M059J (cell line): Measurements from ENCODE around the gene ONECUT1. TPM values are rescaled to one million over a fixed set of nuclear protein-coding genes. Genes with fewer than 3 reads are reported as not detected.

Source experiments
- DNase-seq: peaks from one replicate; pipeline ENCODE4 v3.0.0-alpha.2; 2012; ENCODE audit warnings: low read depth
- total RNA-seq: library from RNA; depleted of rRNA; stranded (reverse); fragments of >200 nt; shearing (Covaris generic); gene quantifications from 2 replicates; pipeline ENCODE4 v1.2.3, GENCODE V29; 2014

ONECUT1 gene
- total RNA-seq, 1 experiment from 2014 or later = 1.1 TPM

DNA sequence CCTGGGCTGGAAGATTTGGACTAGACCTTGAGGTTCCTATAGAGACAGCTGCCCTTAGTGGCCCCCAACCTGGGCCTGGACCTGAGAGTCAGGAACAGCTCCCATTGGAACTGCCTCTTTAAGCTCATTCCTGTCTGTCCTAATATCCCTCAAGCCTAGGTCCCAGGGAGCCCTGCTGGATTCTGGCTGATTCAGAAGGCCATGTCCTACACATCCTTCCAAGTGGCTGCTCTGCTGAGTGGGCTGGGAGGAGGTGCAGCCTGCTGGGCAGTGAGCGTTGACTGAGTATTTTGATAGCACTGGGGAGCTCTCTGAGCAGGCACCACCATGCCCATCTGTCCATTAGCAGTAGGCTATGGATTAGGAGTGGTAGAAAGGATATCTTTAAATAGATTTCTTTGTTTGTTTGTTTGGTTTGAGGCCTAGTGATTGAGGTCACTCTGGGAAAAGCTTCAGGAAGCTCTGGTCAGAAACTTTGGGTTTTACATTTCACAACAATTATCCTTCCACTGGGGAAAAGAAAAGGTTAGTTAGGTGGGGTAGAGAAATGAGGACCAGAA lies 56.4 kb downstream of the ONECUT1 start:
- DNase-seq = peak; percentile 13

DNA sequence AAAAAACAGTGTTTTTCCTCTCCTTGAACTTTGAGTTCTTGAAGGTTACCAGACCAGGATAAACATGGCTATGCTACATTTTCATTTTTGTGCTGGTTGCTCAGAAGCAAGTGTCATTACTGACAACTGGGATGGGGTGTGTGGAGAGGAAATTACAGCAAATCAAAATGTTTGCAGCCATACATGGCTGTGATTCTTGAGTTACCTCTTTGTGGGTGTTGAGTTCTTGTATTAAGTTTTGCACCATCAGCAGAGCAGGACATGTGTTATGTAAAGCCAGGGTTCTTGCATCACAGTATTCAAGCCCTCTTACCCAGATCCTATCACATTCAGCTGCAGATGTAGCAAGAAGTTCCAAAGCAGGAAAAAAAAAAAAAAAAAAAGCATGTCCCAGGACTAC lies 57.0 kb downstream of the ONECUT1 start:
- no peak for DNase-seq

DNA sequence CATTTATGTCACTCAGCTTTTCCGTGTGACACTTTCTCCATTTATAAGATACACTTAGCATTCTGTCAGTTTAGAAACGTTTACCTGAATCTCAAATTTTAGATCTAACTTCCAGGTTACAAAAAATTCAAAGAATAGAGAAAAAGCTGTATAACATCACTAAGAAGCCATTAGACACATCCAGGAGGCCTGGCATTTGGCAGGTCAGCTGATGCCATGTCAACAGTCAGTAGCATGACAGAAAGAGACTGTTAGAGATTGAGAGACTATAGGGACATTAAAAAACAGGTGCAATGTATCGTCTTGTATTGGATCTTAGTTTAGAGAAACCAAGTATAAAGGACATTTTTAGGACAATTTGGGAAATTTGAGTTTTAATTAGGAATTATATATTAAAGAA lies 57.6 kb downstream of the ONECUT1 start:
- DNase-seq = no peak

DNA sequence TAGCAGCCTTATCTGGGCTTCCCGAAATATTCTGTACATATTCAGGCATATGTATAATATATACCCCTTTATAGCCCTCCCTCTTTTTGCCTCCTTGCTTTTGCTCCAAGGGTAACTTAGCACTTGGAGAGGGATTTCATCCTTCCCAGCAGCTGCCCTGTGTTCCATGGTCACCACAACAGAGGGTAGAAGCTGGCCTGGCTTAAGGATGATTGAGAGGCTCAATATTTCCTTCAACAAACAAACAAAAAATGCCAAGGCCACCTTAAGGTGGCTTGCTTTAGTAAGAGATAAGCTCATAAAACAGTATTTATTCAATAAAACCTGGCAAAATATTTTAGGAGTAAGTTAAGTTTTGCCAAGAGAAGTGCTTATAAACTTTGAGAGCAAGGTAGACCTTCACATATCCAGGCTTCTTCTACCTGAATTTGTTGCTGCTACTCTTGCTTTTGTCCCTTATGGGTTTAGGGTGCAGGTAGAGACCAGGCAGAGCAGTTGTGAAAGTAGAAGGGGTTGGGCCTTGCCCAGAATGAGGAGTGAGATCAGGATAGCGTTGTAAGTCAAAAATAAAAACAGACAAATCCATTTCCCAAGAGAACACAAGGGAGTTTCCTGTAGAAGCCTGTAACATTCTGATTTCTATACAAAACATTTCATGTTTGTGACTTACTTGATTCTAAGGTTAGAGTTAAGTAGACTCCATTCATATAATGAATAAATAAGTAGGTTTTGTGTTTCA lies 58.2 kb downstream of the ONECUT1 start:
- DNase-seq = no peak

DNA sequence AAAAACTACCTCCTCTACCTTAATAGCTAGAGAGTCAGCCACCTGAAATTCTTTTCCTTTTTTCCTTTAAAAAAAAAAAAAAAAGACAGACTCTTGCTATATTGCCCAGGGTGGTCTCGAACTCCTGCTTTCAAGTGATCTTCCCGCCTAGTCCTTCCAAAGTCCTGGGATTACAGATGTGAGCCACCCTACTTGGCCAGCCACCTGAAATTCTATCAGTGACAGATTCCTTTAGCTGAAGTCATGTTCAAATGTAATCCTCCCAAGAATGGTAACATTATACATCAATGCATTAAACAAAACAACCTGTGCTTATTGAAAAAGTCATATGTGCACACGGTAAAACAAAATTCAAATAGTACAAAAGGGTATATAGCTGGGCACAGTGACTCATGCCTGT lies 59.1 kb downstream of the ONECUT1 start:
- DNase-seq = no peak

DNA sequence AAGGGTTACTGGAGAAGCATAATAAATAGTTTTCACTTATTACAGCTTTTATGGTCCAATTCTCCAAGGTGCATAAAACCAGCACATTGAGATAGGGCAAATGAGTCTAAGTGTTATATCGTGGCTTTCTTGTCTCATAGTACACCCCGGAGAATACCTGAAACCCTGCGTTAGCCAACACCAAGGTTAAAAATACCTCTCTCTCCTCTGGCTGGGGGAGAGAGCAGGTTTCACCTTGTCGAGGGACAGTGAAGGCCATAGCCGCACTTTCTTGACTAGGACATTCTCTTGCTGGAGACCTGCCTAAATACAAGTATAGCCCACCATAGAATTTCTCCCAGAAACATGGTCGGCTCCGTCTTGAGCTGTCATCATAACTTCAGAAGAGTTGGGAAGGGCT lies 59.5 kb downstream of the ONECUT1 start:
- DNase-seq = no peak

DNA sequence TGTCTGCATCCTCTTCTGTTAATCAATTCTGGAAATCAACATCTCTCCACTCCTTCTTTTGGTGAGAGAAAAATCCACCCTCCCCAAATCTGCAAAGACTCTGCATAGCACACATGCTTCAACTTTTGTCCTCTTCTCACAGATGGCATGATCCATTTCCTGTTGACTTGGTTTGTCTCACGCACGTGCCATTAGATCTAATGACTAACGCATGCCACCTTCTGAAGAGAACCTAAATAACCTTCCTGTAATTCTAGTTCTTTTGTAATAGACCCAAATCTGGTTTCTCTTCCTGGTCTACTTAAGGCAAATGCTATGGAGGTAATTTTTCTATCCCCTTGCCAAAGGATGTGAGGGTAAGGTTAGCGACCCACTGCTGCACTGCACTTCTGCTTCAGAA lies 60.0 kb downstream of the ONECUT1 start:
- DNase-seq = peak; percentile 81

DNA sequence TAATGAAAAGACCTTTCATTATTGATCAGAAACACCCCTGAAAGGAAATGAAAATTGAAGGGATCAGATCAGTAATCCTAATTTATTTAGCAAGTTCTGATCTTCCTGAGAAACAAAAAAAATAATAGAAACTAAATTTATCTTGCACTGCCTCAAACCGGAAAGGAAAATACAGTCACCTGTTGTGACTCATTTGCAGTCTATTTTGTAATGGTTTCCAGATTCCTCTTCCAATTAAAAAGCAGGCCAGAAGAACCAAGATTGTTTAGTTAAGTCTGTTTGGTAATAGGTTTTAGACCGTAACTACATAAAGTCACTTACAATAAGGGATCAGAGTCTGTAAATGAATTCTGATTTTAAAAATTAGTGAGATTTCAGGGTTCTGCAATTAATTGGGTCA lies 61.2 kb downstream of the ONECUT1 start:
- peak; percentile 81 for DNase-seq

DNA sequence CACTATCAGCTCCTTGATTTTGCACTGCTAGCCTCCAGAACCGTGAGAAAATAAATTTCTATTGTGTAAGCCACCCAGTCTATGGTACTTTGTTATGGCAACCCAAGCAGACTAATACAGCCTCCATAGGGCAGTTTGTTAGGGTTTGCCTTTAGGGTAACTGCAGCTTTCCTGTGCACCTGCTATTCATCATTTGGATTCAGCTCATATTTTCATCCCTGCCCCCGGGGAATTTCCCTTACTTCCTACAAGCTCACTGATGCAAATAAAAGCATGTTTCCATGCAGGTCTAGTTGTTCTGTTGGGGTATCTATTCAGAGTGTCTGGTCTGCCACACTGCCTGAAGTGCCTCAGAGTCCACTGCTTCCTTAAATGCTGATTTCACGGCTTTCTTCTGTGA lies 62.3 kb downstream of the ONECUT1 start:
- peak; percentile 59 for DNase-seq

DNA sequence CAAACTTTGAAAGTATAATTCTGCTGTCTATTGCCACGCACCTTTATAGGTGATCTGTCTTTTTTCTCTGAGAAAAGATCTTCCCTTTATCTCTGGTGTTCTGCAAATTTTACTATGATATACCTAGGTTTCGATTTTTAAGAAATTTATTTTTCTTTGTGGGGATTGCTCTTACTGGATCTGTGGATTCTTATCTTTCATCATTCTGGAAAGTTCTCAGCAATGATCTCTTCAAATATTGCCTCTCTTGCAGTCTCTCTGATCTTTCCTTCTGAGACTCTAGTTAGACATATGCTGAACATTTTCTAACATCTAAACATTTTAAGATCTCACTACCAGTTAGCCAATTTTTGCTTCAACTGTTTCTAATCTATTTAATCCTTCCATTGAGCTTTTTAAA lies 63.9 kb downstream of the ONECUT1 start:
- DNase-seq = no peak

DNA sequence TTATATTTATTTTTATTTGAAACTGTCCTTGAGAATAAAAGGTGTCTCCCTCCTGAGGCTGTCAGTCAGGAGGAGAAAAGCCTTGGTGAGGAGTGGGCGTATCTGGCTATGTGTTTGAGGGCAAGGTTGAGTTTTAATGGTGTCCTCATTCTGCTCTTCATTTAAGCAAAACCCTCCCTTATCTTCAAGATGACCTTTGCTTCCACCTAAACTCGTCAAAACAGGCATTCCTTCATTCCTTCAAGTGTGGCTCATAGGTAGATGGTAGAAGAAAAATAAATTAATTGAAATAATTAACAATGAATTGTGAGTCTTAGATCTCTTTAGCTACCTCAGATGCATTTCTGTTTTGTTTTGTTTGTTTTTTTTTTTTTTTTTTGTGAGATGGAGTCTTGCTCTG lies 71.6 kb downstream of the ONECUT1 start:
- no peak for DNase-seq

DNA sequence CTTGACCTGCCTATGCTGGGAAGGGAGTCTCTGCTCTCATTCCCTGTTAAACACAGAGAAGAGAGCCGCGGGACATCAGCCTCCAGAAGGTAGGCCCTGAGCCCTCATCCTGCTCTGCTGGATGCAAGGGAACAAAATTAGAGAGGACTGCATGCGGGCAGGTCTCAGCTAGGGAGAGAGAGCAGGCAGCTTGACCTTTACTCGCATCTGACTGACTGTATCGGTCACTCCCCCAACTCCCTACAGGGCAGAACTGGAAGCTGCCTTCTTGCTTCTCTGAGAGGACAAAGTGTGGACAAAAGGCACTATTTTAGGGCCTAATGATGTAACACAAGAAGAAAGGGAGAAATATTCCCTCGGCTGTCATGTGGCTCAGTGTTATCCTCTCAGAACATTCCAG lies 72.2 kb downstream of the ONECUT1 start:
- no peak for DNase-seq

DNA sequence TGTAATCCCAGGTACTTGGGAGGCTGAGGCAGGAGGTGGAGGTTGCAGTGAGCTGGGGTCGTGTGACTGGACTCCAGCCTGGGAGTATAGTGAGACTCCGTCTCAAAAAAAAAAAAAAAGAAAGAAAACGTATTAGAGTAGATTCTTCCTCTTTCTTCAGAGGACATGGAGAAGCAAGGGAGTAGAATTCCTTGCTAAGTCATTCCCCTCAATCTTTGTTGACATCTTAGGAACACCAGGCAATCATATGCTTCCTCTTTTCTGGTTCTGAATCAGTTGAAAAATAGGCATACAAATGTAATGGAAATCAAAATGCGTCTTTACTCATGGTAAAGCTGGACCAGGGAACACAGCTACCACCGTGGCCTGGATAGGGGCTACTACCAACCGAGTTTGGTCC lies 72.7 kb downstream of the ONECUT1 start:
- no peak for DNase-seq

DNA sequence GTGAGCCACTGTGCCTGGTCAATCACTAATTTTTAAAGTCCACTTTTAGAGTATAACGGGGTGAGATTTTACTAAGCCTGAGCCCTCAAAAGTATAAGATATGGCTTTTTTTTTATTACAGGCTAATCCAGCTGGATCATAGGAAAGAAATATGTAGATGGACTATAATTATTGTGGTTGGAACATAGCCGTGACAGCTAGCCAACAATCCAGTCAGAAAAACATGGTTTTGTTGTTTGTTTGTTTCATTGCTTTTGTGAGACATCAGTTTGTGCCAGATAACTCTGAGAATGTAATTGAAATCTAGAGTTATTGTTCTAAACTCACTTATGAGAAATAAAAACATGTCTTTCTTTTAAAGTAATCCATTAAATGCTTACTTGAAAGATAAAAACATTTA lies 73.6 kb downstream of the ONECUT1 start:
- DNase-seq = no peak

DNA sequence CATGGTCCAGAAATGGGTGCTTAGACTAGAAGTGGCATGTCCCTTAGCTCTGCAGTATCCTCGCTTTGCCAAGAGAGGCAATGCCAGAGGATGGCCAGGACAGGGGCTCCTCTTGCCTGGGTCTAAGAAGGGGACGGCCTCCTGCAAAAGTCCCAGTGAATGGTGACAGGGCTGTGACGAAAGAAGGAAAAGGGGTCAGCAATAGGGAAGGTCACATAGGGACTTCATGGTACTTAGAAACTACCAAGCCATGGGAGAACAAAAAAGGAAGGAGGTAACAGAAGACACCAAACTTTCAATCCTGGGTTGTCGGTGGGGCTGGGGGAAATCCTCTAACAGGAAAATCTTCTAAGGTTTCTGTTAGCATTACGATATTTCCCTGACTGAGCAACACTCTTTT lies 74.7 kb downstream of the ONECUT1 start:
- no peak for DNase-seq

DNA sequence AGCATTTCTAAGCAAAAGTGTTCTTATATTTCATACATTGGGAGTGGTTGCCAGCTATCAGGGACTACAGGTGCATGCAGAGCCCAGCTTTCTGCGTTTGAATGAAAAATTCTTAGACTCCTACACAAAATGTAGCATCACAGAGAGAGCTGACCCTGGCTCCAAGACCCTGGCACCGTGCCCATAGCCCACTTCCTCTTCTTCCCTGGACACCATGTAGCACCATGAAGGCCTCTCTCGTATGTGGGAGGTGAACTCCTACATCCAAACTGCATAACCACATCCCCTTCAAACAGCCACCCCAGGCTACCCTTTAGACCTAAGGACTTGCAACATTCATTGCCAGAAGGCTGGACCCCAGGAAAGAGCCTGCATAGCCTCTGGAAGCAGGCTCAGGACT lies 75.2 kb downstream of the ONECUT1 start:
- DNase-seq = no peak

DNA sequence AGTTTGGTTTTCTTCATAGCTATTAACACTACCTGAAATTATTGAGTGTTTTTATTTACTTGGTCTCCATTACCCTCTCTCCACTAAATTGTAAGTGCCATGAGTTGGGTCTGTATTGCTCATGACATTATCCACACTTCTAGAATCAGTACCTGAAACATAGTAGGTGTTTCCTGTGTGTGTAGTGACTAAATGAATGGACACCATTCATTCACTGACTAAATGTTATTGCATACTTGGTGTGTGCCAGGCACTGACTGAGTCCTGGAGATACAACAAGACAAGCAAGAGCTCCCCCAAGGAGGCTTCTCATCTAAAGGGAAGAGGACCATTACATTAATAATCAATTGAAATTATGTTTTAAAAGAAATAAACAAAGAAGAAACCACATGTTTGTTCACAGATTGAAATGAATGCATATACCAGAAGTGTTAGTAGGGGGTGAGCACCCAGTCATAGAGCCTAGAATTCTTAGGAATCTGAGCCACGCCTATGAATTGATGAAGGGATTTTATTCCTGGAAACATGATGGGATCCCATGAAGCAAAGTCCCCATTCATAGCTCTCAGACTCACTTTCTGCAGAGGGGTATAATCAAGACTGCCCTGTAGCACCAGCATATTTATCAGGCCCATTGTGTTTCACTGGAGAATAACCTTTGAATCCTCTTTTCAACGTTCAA lies 79.3 kb downstream of the ONECUT1 start:
- DNase-seq = no peak

DNA sequence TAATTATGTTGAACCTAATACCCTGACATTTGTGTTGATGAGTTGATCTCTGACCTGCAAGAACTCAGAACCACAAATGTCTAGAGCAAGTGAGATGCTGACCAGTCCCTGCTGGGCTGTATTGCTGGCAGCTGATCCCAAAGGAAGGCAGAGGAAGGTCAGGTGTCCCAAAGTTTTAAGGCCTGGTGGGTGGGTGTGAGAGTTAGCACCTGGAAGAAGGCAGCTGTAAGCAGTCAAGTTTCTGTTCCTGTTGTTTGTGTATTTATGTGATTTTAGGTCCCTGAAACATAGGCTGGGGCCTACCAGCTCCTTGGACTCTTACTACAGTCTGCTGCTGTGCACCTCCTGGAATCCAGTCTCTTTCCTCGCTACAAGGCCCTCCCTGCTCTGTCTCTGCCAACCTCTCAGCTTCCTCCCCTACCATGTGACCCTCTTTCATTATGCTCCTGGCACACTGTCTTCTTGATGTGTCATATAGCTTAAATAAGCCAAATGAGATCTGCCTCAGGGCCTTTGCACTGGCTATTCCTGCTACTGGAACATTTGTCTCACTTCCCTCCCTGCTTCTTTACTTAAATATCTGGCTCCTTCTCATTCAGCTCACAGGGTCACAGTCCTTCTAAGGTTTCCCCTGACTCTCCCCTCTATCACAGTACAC lies 80.0 kb downstream of the ONECUT1 start:
- DNase-seq = peak; percentile 37

DNA sequence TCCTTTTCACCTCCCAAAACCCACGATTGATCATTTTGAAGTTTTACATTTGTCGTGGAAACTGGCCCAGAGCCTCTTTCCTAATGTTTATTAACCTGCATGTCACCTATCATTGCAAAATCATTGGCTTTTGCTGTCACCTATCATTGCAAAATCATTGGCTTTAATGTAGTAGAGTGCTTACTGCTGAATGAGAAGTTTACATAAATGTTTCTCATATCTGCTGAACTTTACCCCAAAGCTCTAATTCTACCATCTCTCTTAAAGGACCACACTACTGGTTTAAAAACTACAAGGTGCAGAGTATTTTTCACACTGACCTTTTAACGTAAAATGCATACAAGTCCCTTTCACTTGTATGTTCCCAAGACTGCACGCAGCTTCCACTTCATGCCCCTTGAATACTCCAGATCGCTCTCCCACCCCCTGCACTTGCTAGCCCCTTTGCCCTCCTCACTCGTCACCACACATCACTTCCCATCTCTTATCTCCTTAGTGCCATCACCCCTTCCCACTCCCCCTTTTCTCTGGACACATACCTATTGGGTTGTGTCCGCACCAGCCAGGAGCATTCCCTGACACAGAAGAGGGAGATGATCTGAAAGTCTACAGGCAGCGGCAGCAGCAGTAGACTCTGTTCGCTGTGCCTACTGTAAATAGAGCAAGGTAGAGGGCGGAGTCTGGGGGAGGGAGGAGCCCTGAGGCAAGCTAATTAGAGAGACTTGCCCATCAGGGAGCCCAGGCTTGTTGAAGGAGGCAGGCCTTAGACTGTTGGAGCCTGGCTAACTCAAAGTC lies 80.8 kb downstream of the ONECUT1 start:
- DNase-seq = no peak
